Measurements from ENCODE around the gene HMGXB3. TPM values are rescaled to one million over a fixed set of nuclear protein-coding genes. Genes with fewer than 3 reads are reported as not detected.

HMGXB3 gene
- total RNA-seq, 1 donor from 2014 or later: 29.1 TPM

- no peak for DNase-seq (ENCODE audit: low read depth)
- no peak overlapping the region for H3K4me3 ChIP-seq (ENCODE audit: low read depth, low read length)
- TF ChIP-seq, protein P1, sequence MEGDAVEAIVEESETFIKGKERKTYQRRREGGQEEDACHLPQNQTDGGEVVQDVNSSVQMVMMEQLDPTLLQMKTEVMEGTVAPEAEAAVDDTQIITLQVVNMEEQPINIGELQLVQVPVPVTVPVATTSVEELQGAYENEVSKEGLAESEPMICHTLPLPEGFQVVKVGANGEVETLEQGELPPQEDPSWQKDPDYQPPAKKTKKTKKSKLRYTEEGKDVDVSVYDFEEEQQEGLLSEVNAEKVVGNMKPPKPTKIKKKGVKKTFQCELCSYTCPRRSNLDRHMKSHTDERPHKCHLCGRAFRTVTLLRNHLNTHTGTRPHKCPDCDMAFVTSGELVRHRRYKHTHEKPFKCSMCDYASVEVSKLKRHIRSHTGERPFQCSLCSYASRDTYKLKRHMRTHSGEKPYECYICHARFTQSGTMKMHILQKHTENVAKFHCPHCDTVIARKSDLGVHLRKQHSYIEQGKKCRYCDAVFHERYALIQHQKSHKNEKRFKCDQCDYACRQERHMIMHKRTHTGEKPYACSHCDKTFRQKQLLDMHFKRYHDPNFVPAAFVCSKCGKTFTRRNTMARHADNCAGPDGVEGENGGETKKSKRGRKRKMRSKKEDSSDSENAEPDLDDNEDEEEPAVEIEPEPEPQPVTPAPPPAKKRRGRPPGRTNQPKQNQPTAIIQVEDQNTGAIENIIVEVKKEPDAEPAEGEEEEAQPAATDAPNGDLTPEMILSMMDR (conservative IDR thresholded peaks at IDR 0.05; ENCODE audit: low read depth, low read length): no peak
These were observed 13.4 kb downstream of the HMGXB3 start for GRCh38 chr5:150013931-150014330.

DNA sequence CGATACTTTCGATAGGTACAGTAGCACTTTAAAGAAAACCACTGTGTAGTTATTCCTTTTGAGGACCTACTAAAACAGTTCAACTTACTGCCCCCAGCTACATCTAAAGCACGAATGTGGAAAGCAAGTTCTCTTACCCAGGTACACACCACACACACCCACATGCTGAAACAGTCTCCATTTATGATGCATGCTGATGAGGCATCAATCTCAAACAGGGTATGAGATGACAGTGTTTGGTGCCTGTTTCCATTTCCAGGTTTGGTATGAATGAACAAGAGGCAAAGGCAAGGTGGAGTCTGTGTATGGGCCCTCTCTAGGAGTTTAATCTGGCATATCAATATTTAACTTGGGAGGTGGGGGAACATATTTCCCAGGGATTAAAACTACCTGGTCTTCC lies 13.9 kb downstream of the HMGXB3 start:
- no peak for DNase-seq (ENCODE audit: low read depth)
- TF ChIP-seq, protein P1 (conservative IDR thresholded peaks at IDR 0.05; ENCODE audit: low read depth, low read length): no peak
- no peak overlapping the region for H3K4me3 ChIP-seq (ENCODE audit: low read depth, low read length)

DNA sequence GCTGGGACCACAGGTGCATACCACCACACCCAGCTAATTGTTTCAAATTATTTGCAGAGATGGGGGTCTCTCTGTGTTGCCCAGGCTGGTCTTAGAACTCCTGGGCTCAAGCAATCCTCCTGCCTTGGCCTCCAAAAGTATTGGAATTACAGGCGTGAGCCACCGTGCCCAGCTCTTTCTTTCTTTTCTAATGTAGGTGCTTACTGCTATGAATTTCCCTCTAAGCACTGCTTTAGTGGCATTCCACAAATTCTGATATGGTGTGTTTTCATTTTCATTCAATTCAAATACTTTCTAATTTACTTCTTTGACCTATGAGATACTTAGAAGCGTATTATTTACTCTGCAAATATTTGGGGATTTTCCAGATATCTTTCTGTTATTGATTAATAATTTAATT lies 14.9 kb downstream of the HMGXB3 start:
- DNase-seq (ENCODE audit: low read depth): no peak
- H3K4me3 ChIP-seq (ENCODE audit: low read depth, low read length): no peak overlapping the region
- TF ChIP-seq, protein P1 (conservative IDR thresholded peaks at IDR 0.05; ENCODE audit: low read depth, low read length): no peak

GRCh38 chr5:150016537-150016936 lies 16.0 kb downstream of the HMGXB3 start:
- no peak for DNase-seq (ENCODE audit: low read depth)
- no peak overlapping the region for H3K4me3 ChIP-seq (ENCODE audit: low read depth, low read length)
- TF ChIP-seq, protein P1 (conservative IDR thresholded peaks at IDR 0.05; ENCODE audit: low read depth, low read length): no peak

- no peak overlapping the region for H3K4me3 ChIP-seq (ENCODE audit: low read depth, low read length)
- TF ChIP-seq, protein P1 (conservative IDR thresholded peaks at IDR 0.05; ENCODE audit: low read depth, low read length): no peak
- no peak for DNase-seq (ENCODE audit: low read depth)
These were observed 16.9 kb downstream of the HMGXB3 start for GRCh38 chr5:150017226-150018005.

- H3K4me3 ChIP-seq (ENCODE audit: low read depth, low read length): no peak overlapping the region
- TF ChIP-seq, protein P1 (conservative IDR thresholded peaks at IDR 0.05; ENCODE audit: low read depth, low read length): no peak
- DNase-seq (ENCODE audit: low read depth): no peak
These were observed 19.7 kb downstream of the HMGXB3 start for GRCh38 chr5:150020249-150020648.
